Colonic mucosa (tissue), 4 donors: ENCODE data around the gene EP400. TPM values are rescaled to one million over a fixed set of nuclear protein-coding genes. Genes with fewer than 3 reads are reported as not detected.

Experiments
- DNase-seq: peaks from one replicate; pipeline ENCODE4 v3.0.0-alpha.2; 2020
- H3K27ac ChIP-seq: fragments of 200-600 bp; one replicate; pipeline ENCODE4 v1.8.0; 2021
- H3K27me3 ChIP-seq: fragments of 200-600 bp; one replicate; pipeline ENCODE4 v1.8.0; 2021
- H3K36me3 ChIP-seq: fragments of 200-600 bp; one replicate; pipeline ENCODE4 v1.8.0; 2021
- H3K4me1 ChIP-seq: fragments of 200-600 bp; one replicate; pipeline ENCODE4 v1.8.0; 2021; ENCODE audit warnings: mild to moderate bottlenecking
- H3K4me3 ChIP-seq: fragments of 200-600 bp; one replicate; pipeline ENCODE4 v1.8.0; 2021
- H3K9ac ChIP-seq, 2 donors: one replicate each; pipeline ENCODE4 v1.7.0; 2013; ENCODE audit warnings: control low read depth in 2 of 2, low read depth in 2 of 2, low read length in 2 of 2
- H3K9me3 ChIP-seq: fragments of 200-600 bp; one replicate; pipeline ENCODE4 v1.8.0; 2021
- CTCF ChIP-seq: fragments of 200-600 bp; IDR thresholded peaks from one replicate; pipeline ENCODE4 v1.8.0; 2022; ENCODE audit warnings: antibody characterized with exemption, mild to moderate bottlenecking
- intact Hi-C: fragments of 100-400 bp; cut with DNase I; formaldehyde crosslinking; loops from one replicate; pipeline ENCODE4 v1.14.1; 2022
- total RNA-seq, 2 donors: library from RNA; stranded (reverse); fragmentation: NEBNext Ultra II Directional in 1 of 2; extraction: Animal tissue kit (Norgen Biotek cat#: 25700) in 1 of 2; gene quantifications; one replicate each; pipeline ENCODE4 v1.2.1, GENCODE V29; 2021
- donor health status: healthy.
- donor health status: DM: no; HTN: no; CAD: no.
- donor health status: DM: no; HTN: no; CAD: no.

The EP400 gene
- total RNA-seq, 2 donors from 2014 or later, result 23.3 to 39.0 TPM

- peak; percentile 82 for DNase-seq
- no peaks in the 10 kb centered on the region for H3K4me1 ChIP-seq
- H3K9ac ChIP-seq, result no peak overlapping the region
- no peak overlapping the region for H3K4me3 ChIP-seq
- no peaks in the 10 kb centered on the region for H3K9me3 ChIP-seq
- TF ChIP-seq CTCF, result no peak
- intact Hi-C loops, result no loop called here
- no peaks in the 10 kb centered on the region for H3K27me3 ChIP-seq
- no peaks in the 10 kb centered on the region for H3K36me3 ChIP-seq
- peak overlapping the region; percentile 73 for H3K27ac ChIP-seq
Measured at GRCh38 chr12:131939007-131939406, 10.7 kb upstream of the EP400 start.

GRCh38 chr12:131940141-131940547, 9.6 kb upstream of the EP400 start:
- no peak for DNase-seq
- intact Hi-C loops, result loop anchor here (10.0 kb wide), 2 partner anchors 45 to 85 kb away; partner anchors contain the start of gene ULK1

GRCh38 chr12:131941116-131941986, 8.4 kb upstream of the EP400 start:
- no peak for DNase-seq
- Histone ChIP-seq H3K36me3 (no peaks in the 10 kb centered on the region), H3K4me1 (no peaks in the 10 kb centered on the region), H3K27me3 (no peaks in the 10 kb centered on the region), H3K27ac (no peak overlapping the region), H3K4me3 (no peak overlapping the region), H3K9me3 (no peaks in the 10 kb centered on the region), H3K9ac (no peak overlapping the region)
- TF ChIP-seq CTCF, result no peak
- intact Hi-C loops, result loop anchor here (10.0 kb wide), 2 partner anchors 47 to 87 kb away; partner anchors contain the start of gene ULK1

More at GRCh38 chr12:131940141-131940547, 9.6 kb upstream of the EP400 start:
- Histone ChIP-seq H3K4me3 (no peak overlapping the region), H3K9ac (no peak overlapping the region), H3K36me3 (no peaks in the 10 kb centered on the region), H3K27ac (peak overlapping the region; percentile 73), H3K4me1 (no peaks in the 10 kb centered on the region), H3K27me3 (no peaks in the 10 kb centered on the region), H3K9me3 (no peaks in the 10 kb centered on the region)
- no peak for TF ChIP-seq CTCF

- H3K36me3 ChIP-seq, result no peaks in the 10 kb centered on the region
- DNase-seq, result no peak
- TF ChIP-seq CTCF, result no peak
- no peak overlapping the region for H3K27ac ChIP-seq
- no peaks in the 10 kb centered on the region for H3K27me3 ChIP-seq
- no peak overlapping the region for H3K4me3 ChIP-seq
- H3K9me3 ChIP-seq, result no peaks in the 10 kb centered on the region
- no peaks in the 10 kb centered on the region for H3K4me1 ChIP-seq
- intact Hi-C loops, result loop anchor here (10.0 kb wide), 2 partner anchors 47 to 87 kb away; partner anchors contain the start of gene ULK1
- no peak overlapping the region for H3K9ac ChIP-seq
Measured at GRCh38 chr12:131941987-131942341, 7.8 kb upstream of the EP400 start.

GRCh38 chr12:131942671-131943070, 7.1 kb upstream of the EP400 start:
- Histone ChIP-seq H3K36me3 (no peaks in the 10 kb centered on the region), H3K9me3 (no peaks in the 10 kb centered on the region), H3K27me3 (no peaks in the 10 kb centered on the region), H3K9ac (no peak overlapping the region), H3K27ac (no peak overlapping the region), H3K4me1 (no peaks in the 10 kb centered on the region), H3K4me3 (no peak overlapping the region)
- no peak for DNase-seq
- intact Hi-C loops, result loop anchor here (10.0 kb wide), 2 partner anchors 48 to 88 kb away; partner anchors contain the start of gene ULK1
- TF ChIP-seq CTCF, result no peak
